Thyroid gland (tissue), 4 donors: Measurements from ENCODE around the gene DCAKD. TPM values are rescaled to one million over a fixed set of nuclear protein-coding genes. Genes with fewer than 3 reads are reported as not detected.

Source experiments
- DNase-seq, 2 donors: peaks; one replicate each; pipeline ENCODE4 v3.0.0-alpha.2; 2019
- H3K27ac ChIP-seq, 3 donors: fragments of 200-600 bp; sonication (generic); 1 replicate in 2 of 3; 2 replicates in 1 of 3; pipeline ENCODE4 v1.5.1; 2016 to 2019; ENCODE audit warnings: mild to moderate bottlenecking in 1 of 3, moderate library complexity in 1 of 3
- H3K27me3 ChIP-seq: fragments of 200-600 bp; sonication (generic); one replicate; pipeline ENCODE4 v1.5.1; 2019
- H3K36me3 ChIP-seq, 2 donors: fragments of 200-600 bp; sonication (generic); one replicate each; pipeline ENCODE4 v1.5.1; 2016 to 2019
- H3K4me1 ChIP-seq, 2 donors: fragments of 200-600 bp; sonication (generic); one replicate each; pipeline ENCODE4 v1.5.1; 2017 to 2019
- H3K4me3 ChIP-seq, 3 donors: fragments of 200-600 bp; sonication (generic); replicated peaks in 1 of 3; 1 replicate in 2 of 3; 2 replicates in 1 of 3; pipeline ENCODE4 v1.5.1; 2016; ENCODE audit warnings: mild to moderate bottlenecking in 1 of 3
- H3K9me3 ChIP-seq: fragments of 200-600 bp; sonication (generic); one replicate; pipeline ENCODE4 v1.5.1; 2017
- POLR2A ChIP-seq, 2 donors: fragments of 450-650 bp; IDR thresholded peaks; one replicate each; pipeline ENCODE4 v1.6.1; 2017; ENCODE audit warnings: antibody characterized with exemption in 2 of 2, mild to moderate bottlenecking in 2 of 2, moderate library complexity in 1 of 2
- WGBS, 2 donors: methylation state at CpG; one replicate each; pipeline ENCODE4 v1.1.5; 2017; 5-methylcytosine and 5-hydroxymethylcytosine counted together
- intact Hi-C: fragments of 100-400 bp; cut with DNase I; formaldehyde crosslinking; loops from one replicate; pipeline ENCODE4 v1.15.1; 2023
- total RNA-seq, 4 donors: library from RNA; depleted of rRNA; stranded (reverse); fragments of >200 nt; gene quantifications; one replicate each; pipeline ENCODE4 v1.2.3, GENCODE V29; 2016
- TF ChIP-seq, protein P1 (sequence below), 6 experiments: fragments of 200-600 bp in 3 of 6; fragments of 450-650 bp in 3 of 6; sonication (generic) in 3 of 6; IDR thresholded peaks; one replicate each; pipeline ENCODE4 v1.5.1; 2016 to 2019; ENCODE audit warnings: antibody characterized with exemption in 6 of 6, mild to moderate bottlenecking in 2 of 6, inconsistent platforms in 1 of 6, moderate library complexity in 1 of 6

Gene DCAKD
- total RNA-seq, 4 donors from 2014 or later: 53.5 to 102 (median 72.9) TPM

DNA sequence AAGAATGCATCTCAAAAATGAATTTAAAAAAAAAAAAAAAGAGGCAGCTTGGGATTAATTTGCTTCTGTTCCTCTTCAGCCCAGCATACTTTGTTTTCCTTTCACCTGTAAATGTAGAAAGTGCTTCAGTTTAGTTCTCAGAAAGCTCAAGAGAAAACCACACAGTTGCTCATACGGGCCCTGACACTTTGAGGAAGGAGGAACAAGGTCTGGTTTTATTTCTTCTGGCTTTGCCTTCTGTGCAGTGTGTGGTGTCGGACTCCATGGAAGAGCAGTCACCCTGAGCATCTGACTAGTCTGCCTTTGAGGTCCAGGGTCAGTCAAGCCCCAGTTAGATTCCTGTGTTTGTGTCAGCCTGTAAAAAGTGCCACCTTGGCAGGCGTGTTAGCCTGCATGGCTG is 37.3 kb upstream of the DCAKD start:
- peak overlapping the region; percentile 59 to 90 (median 82) for H3K27ac ChIP-seq
- no peaks in the 10 kb centered on the region for H3K27me3 ChIP-seq
- TF ChIP-seq, protein P1, sequence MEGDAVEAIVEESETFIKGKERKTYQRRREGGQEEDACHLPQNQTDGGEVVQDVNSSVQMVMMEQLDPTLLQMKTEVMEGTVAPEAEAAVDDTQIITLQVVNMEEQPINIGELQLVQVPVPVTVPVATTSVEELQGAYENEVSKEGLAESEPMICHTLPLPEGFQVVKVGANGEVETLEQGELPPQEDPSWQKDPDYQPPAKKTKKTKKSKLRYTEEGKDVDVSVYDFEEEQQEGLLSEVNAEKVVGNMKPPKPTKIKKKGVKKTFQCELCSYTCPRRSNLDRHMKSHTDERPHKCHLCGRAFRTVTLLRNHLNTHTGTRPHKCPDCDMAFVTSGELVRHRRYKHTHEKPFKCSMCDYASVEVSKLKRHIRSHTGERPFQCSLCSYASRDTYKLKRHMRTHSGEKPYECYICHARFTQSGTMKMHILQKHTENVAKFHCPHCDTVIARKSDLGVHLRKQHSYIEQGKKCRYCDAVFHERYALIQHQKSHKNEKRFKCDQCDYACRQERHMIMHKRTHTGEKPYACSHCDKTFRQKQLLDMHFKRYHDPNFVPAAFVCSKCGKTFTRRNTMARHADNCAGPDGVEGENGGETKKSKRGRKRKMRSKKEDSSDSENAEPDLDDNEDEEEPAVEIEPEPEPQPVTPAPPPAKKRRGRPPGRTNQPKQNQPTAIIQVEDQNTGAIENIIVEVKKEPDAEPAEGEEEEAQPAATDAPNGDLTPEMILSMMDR (IDR thresholded peaks at IDR 0.05): no peak
- no peak for TF ChIP-seq POLR2A (IDR thresholded peaks at IDR 0.05)
- peaks cover 46 to 53% of the 10 kb centered on the region in 2 donors for H3K4me1 ChIP-seq
- no peak overlapping the region for H3K4me3 ChIP-seq
- 45 to 63% methylated on average over 3 of the region's 3 CpGs for whole genome bisulfite sequencing, 2 donors
- intact Hi-C loops: no loop called here
- peaks cover 13 to 33% of the 10 kb centered on the region in 2 donors for H3K36me3 ChIP-seq
- H3K9me3 ChIP-seq: no peaks in the 10 kb centered on the region
- peak; percentile 29 to 54 for DNase-seq

GRCh38 chr17:45087978-45088377 is 36.5 kb upstream of the DCAKD start:
- 61 to 77% methylated on average over 5 of the region's 5 CpGs for WGBS, 2 donors
- Histone ChIP-seq H3K4me1 (peaks cover 38 to 46% of the 10 kb centered on the region in 2 donors), H3K27ac (peak overlapping the region; percentile 59 to 90 (median 82)), H3K9me3 (no peaks in the 10 kb centered on the region), H3K27me3 (no peaks in the 10 kb centered on the region), H3K36me3 (peaks cover 17 to 37% of the 10 kb centered on the region in 2 donors), H3K4me3 (no peak overlapping the region)
- no peak for DNase-seq
- TF ChIP-seq, protein P1 (IDR thresholded peaks at IDR 0.05): no peak
- no peak for TF ChIP-seq POLR2A (IDR thresholded peaks at IDR 0.05)
- intact Hi-C loops: no loop called here

DNA sequence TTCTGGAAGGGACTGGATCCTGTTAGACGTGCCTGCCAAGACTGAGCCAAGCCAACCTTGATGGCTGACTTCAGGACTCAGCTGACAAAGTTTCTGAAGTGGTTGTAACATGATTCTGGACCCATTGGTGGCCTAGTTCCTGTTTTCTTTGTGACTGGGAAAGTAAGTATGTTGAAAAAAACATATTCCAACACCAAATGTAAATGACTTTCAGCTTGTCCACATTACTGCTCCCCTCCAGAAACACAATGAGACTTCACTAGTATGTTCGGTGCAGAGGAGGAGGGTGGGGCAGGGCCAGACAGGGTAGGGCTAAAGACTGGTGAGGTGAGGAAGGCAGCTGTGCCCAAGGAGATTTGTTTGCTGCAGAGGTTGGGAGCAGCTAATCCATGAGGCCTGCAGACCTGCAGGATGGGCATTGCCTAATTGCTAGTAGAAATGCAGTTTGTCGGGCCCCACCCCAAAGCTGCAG is 36.1 kb upstream of the DCAKD start:
- Histone ChIP-seq H3K4me3 (no peak overlapping the region), H3K4me1 (peaks cover 34 to 41% of the 10 kb centered on the region in 2 donors), H3K27me3 (no peaks in the 10 kb centered on the region), H3K9me3 (no peaks in the 10 kb centered on the region), H3K27ac (peak overlapping the region; percentile 81 to 90 (median 82)), H3K36me3 (peaks cover 20 to 40% of the 10 kb centered on the region in 2 donors)
- intact Hi-C loops: no loop called here
- TF ChIP-seq POLR2A (IDR thresholded peaks at IDR 0.05): no peak
- TF ChIP-seq, protein P1 (IDR thresholded peaks at IDR 0.05): peak in 1 of 6 experiments; percentile 4
- DNase-seq: peak; percentile 78 to 88
- WGBS, 2 donors: 30 to 33% methylated on average over 3 of the region's 3 CpGs

- H3K27ac ChIP-seq: peak overlapping the region; percentile 81 to 90 (median 82)
- TF ChIP-seq POLR2A (IDR thresholded peaks at IDR 0.05): no peak
- TF ChIP-seq, protein P1 (IDR thresholded peaks at IDR 0.05): no peak
- 85 to 91% methylated on average over 6 of the region's 6 CpGs for WGBS, 2 donors
- no peaks in the 10 kb centered on the region for H3K9me3 ChIP-seq
- peaks cover 26 to 43% of the 10 kb centered on the region in 2 donors for H3K36me3 ChIP-seq
- no peaks in the 10 kb centered on the region for H3K27me3 ChIP-seq
- intact Hi-C loops: no loop called here
- DNase-seq: no peak
- H3K4me3 ChIP-seq: no peak overlapping the region
- H3K4me1 ChIP-seq: peaks cover 31 to 36% of the 10 kb centered on the region in 2 donors
Observed at GRCh38 chr17:45086865-45087503, 35.6 kb upstream of the DCAKD start.

DNA sequence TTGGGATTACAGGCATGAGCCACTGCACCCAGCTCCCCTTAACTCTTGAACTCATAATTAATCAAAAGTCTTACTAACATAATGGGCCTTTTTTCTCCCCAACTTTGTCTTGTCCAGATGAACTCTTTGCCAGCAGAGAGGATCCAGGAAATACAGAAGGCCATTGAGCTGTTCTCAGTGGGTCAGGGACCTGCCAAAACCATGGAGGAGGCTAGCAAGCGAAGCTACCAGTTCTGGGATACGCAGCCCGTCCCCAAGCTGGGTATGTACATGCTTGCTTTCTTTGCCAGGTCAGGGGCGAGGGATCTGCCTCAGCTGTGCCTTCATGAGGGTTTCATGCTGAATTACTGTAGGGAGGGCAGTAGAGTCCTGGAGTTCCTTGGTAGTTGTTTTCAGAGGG is 35.0 kb upstream of the DCAKD start:
- peak overlapping the region; percentile 81 to 90 (median 82) for H3K27ac ChIP-seq
- H3K36me3 ChIP-seq: peaks cover 29 to 46% of the 10 kb centered on the region in 2 donors
- H3K27me3 ChIP-seq: no peaks in the 10 kb centered on the region
- WGBS, 2 donors: 93 to 96% methylated on average over 4 of the region's 4 CpGs
- intact Hi-C loops: no loop called here
- no peak for DNase-seq
- TF ChIP-seq, protein P1 (IDR thresholded peaks at IDR 0.05): no peak
- no peak for TF ChIP-seq POLR2A (IDR thresholded peaks at IDR 0.05)
- H3K4me3 ChIP-seq: no peak overlapping the region
- peaks cover 31% of the 10 kb centered on the region in 2 donors for H3K4me1 ChIP-seq
- no peaks in the 10 kb centered on the region for H3K9me3 ChIP-seq
